GM12878 (cell line): ENCODE results near the gene SUOX. TPM values are rescaled to one million over a fixed set of nuclear protein-coding genes. Genes with fewer than 3 reads are reported as not detected.

Experiments
- CHD2 ChIP-seq: IDR thresholded peaks from 2 replicates; pipeline ENCODE4 v1.6.1; 2011; ENCODE audit warnings: low read depth, low read length, improper control_type of control experiment, borderline replicate concordance
- GABPA ChIP-seq: IDR thresholded peaks from 2 replicates; pipeline ENCODE4 v1.6.1; 2014; ENCODE audit warnings: antibody characterized with exemption, low read depth, mild to moderate bottlenecking, inconsistent platforms
- HSF1 ChIP-seq: fragments of 150-350 bp; IDR thresholded peaks from 2 replicates; pipeline ENCODE4 v1.6.1; 2014; ENCODE audit warnings: mild to moderate bottlenecking, low read depth, low read length
- KDM1A ChIP-seq: fragments of 200-600 bp; sonication (generic); IDR thresholded peaks from 2 replicates; pipeline ENCODE4 v1.6.1; 2016; ENCODE audit warnings: borderline replicate concordance
- MXI1 ChIP-seq: fragments of 150-350 bp; IDR thresholded peaks from 2 replicates; pipeline ENCODE4 v1.6.1; 2011; ENCODE audit warnings: low read depth, mild to moderate bottlenecking, inconsistent platforms, low read length, improper control_type of control experiment
- POLR2A ChIP-seq: IDR thresholded peaks from 2 replicates; pipeline ENCODE4 v1.6.1; 2011; ENCODE audit warnings: low read depth, mild to moderate bottlenecking, low read length
- RB1 ChIP-seq: fragments of 450-650 bp; formaldehyde crosslinking; IDR thresholded peaks from 2 replicates; pipeline ENCODE4 v1.6.1; 2017; ENCODE audit warnings: mild to moderate bottlenecking, borderline replicate concordance
- RUNX3 ChIP-seq: IDR thresholded peaks from 2 replicates; pipeline ENCODE4 v1.6.1; 2012; ENCODE audit warnings: low read length, inconsistent platforms
- SP1 ChIP-seq: IDR thresholded peaks from one replicate; pipeline ENCODE4 v1.6.1; 2011; ENCODE audit warnings: low read depth, low read length
- SREBF1 ChIP-seq: IDR thresholded peaks from 2 replicates; pipeline ENCODE4 v1.6.1; 2012; ENCODE audit warnings: mild to moderate bottlenecking, low read length
- STAT1 ChIP-seq: fragments of 450-650 bp; conservative IDR thresholded peaks from 2 replicates; pipeline ENCODE4 v1.6.1; 2014; ENCODE audit warnings: antibody characterized with exemption, mild to moderate bottlenecking
- TBL1XR1 ChIP-seq: IDR thresholded peaks from 2 replicates; pipeline ENCODE4 v1.6.1; 2012; ENCODE audit warnings: low read depth, low read length, improper control_type of control experiment
- ZNF622 ChIP-seq: fragments of 450-650 bp; IDR thresholded peaks from 2 replicates; pipeline ENCODE4 v1.6.1; 2017; ENCODE audit warnings: mild to moderate bottlenecking, inconsistent platforms
- polyA plus RNA-seq, 11 experiments: library from polyadenylated mRNA; depleted of rRNA in 4 of 11; unstranded in 6 of 11; stranded (reverse) in 5 of 11; fragments of >200 nt; fragmentation: Nextera tagmentation in 4 of 11; fragmentation: Illumina TruSeq in 1 of 11; extraction: Ambion mirVana in 4 of 11; extraction: Trizol in 1 of 11; gene quantifications; 1 replicate in 1 of 11; 2 replicates in 10 of 11; pipeline versions ENCODE4 v1.2.1 to v1.2.3, GENCODE V29; 2011 to 2016; ENCODE audit warnings: inconsistent platforms in 2 of 11, missing spikeins in 2 of 11, low read depth in 1 of 11
- total RNA-seq, 4 experiments: library from RNA; depleted of rRNA in 3 of 4; stranded (reverse); fragments of >200 nt in 3 of 4; fragmentation: Illumina TruSeq in 1 of 4; extraction: Trizol in 1 of 4; gene quantifications; 2 replicates each; pipeline versions ENCODE4 v1.2.1 to v1.2.3, GENCODE V29; 2013 to 2021
- TF ChIP-seq, protein P1 (sequence below): fragments of 450-650 bp; IDR thresholded peaks from 2 replicates; pipeline ENCODE4 v1.6.1; 2018; ENCODE audit warnings: mild to moderate bottlenecking, low read depth, moderate library complexity; ENCODE audit not compliant: partially characterized antibody
- TF ChIP-seq, protein P2 (sequence below), 3 experiments: IDR thresholded peaks in 2 of 3; conservative IDR thresholded peaks in 1 of 3; 2 replicates each; pipeline ENCODE4 v1.5.1; 2011; ENCODE audit warnings: low read depth in 3 of 3, low read length in 3 of 3, mild to moderate bottlenecking in 3 of 3, control low read depth in 2 of 3, moderate library complexity in 2 of 3, inconsistent platforms in 1 of 3, mixed read lengths in 1 of 3; ENCODE audit not compliant: control insufficient read depth in 2 of 3, insufficient read depth in 1 of 3; ENCODE audit errors: extremely low read depth in 1 of 3
- TF ChIP-seq, protein P3 (sequence below): fragments of 450-650 bp; IDR thresholded peaks from 2 replicates; pipeline ENCODE4 v1.6.1; 2016; ENCODE audit warnings: mild to moderate bottlenecking, moderate library complexity, borderline replicate concordance
- TF ChIP-seq, protein P4 (sequence below): IDR thresholded peaks from 2 replicates; pipeline ENCODE4 v1.6.1; 2012; ENCODE audit warnings: low read depth, low read length, improper control_type of control experiment

SUOX gene
- total and polyA plus RNA-seq, 10 of the 15 experiments (the other 5 are each of a cell fraction or from before 2014, with no cell fraction given) = 5.1 to 18.8 (median 13.4) TPM

GRCh38 chr12:55966408-55967281, 30.4 kb upstream of the SUOX start, which contains the start of gene CDK2 (continued):
- TF ChIP-seq, protein P1, sequence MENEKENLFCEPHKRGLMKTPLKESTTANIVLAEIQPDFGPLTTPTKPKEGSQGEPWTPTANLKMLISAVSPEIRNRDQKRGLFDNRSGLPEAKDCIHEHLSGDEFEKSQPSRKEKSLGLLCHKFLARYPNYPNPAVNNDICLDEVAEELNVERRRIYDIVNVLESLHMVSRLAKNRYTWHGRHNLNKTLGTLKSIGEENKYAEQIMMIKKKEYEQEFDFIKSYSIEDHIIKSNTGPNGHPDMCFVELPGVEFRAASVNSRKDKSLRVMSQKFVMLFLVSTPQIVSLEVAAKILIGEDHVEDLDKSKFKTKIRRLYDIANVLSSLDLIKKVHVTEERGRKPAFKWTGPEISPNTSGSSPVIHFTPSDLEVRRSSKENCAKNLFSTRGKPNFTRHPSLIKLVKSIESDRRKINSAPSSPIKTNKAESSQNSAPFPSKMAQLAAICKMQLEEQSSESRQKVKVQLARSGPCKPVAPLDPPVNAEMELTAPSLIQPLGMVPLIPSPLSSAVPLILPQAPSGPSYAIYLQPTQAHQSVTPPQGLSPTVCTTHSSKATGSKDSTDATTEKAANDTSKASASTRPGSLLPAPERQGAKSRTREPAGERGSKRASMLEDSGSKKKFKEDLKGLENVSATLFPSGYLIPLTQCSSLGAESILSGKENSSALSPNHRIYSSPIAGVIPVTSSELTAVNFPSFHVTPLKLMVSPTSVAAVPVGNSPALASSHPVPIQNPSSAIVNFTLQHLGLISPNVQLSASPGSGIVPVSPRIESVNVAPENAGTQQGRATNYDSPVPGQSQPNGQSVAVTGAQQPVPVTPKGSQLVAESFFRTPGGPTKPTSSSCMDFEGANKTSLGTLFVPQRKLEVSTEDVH = peak; percentile 79
- TF ChIP-seq, protein P2, sequence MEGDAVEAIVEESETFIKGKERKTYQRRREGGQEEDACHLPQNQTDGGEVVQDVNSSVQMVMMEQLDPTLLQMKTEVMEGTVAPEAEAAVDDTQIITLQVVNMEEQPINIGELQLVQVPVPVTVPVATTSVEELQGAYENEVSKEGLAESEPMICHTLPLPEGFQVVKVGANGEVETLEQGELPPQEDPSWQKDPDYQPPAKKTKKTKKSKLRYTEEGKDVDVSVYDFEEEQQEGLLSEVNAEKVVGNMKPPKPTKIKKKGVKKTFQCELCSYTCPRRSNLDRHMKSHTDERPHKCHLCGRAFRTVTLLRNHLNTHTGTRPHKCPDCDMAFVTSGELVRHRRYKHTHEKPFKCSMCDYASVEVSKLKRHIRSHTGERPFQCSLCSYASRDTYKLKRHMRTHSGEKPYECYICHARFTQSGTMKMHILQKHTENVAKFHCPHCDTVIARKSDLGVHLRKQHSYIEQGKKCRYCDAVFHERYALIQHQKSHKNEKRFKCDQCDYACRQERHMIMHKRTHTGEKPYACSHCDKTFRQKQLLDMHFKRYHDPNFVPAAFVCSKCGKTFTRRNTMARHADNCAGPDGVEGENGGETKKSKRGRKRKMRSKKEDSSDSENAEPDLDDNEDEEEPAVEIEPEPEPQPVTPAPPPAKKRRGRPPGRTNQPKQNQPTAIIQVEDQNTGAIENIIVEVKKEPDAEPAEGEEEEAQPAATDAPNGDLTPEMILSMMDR (IDR thresholded peaks at IDR 0.05 in 2 of 3, conservative IDR thresholded peaks at IDR 0.05 in 1 of 3; ENCODE audit: control insufficient read depth in 2 of 3, extremely low read depth in 1 of 3, insufficient read depth in 1 of 3, low read depth in 3 of 3, low read length in 3 of 3) = no peak
- TF ChIP-seq HSF1 (no peak), MXI1 (0 out of 2 replicates have a peak, but pooled peaks have one; percentile 4), RUNX3 (peak; percentile 46), SREBF1 (no peak), TBL1XR1 (no peak), CHD2 (0 out of 2 replicates have a peak, but pooled peaks have one; percentile 43), RB1 (peak; percentile 82; the same call in 1 of the 2 replicates), STAT1 (no peak), KDM1A (no peak), SP1 (peak; percentile 84), ZNF622 (no peak), POLR2A (peak; percentile 81), GABPA (0 out of 2 replicates have a peak, but pooled peaks have one; percentile 52)
- TF ChIP-seq, protein P3, sequence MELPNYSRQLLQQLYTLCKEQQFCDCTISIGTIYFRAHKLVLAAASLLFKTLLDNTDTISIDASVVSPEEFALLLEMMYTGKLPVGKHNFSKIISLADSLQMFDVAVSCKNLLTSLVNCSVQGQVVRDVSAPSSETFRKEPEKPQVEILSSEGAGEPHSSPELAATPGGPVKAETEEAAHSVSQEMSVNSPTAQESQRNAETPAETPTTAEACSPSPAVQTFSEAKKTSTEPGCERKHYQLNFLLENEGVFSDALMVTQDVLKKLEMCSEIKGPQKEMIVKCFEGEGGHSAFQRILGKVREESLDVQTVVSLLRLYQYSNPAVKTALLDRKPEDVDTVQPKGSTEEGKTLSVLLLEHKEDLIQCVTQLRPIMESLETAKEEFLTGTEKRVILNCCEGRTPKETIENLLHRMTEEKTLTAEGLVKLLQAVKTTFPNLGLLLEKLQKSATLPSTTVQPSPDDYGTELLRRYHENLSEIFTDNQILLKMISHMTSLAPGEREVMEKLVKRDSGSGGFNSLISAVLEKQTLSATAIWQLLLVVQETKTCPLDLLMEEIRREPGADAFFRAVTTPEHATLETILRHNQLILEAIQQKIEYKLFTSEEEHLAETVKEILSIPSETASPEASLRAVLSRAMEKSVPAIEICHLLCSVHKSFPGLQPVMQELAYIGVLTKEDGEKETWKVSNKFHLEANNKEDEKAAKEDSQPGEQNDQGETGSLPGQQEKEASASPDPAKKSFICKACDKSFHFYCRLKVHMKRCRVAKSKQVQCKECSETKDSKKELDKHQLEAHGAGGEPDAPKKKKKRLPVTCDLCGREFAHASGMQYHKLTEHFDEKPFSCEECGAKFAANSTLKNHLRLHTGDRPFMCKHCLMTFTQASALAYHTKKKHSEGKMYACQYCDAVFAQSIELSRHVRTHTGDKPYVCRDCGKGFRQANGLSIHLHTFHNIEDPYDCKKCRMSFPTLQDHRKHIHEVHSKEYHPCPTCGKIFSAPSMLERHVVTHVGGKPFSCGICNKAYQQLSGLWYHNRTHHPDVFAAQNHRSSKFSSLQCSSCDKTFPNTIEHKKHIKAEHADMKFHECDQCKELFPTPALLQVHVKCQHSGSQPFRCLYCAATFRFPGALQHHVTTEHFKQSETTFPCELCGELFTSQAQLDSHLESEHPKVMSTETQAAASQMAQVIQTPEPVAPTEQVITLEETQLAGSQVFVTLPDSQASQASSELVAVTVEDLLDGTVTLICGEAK = no peak
- TF ChIP-seq, protein P4, sequence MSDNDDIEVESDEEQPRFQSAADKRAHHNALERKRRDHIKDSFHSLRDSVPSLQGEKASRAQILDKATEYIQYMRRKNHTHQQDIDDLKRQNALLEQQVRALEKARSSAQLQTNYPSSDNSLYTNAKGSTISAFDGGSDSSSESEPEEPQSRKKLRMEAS = no peak
